ENCODE results near the gene GLIPR2.
A peak's percentile ranks its signal among the peaks of the same experiment; 100 is the strongest.

GLIPR2 gene

GRCh38 chr9:36166168-36166927 lies 29.8 kb downstream of the GLIPR2 start:
- POLR2A ChIA-PET: interaction anchor here (0.7 to 1.6 kb wide), 7 partner anchors 23 to 756 kb away, joined by 3 to 7 read pairs (median 3); partner anchors contain the start of genes CLTA and GLIPR2
- peak overlapping the region; percentile 21; the same call in 1 of the 2 replicates for H3K4me3 ChIP-seq (ENCODE audit: low read depth, low read length)
- TF ChIP-seq ZNF530 (tag by site-specific recombination; IDR thresholded peaks at IDR 0.05; ENCODE audit: low read depth): no peak
- no peak for TF ChIP-seq ZSCAN16 (tag by site-specific recombination; IDR thresholded peaks at IDR 0.05)
- TF ChIP-seq ZBTB1 (tag by site-specific recombination; IDR thresholded peaks at IDR 0.05): no peak
- TF ChIP-seq EGR2 (tag by site-specific recombination; IDR thresholded peaks at IDR 0.05; ENCODE audit: low read depth): peak; percentile 19; the same call in 1 of the 2 replicates
- no peak for TF ChIP-seq ZNF146 (tag by site-specific recombination; IDR thresholded peaks at IDR 0.05)
- no peak for TF ChIP-seq HIC1 (tag by site-specific recombination; IDR thresholded peaks at IDR 0.05)
- no peak for TF ChIP-seq ZNF280C (tag by site-specific recombination; IDR thresholded peaks at IDR 0.05)
- no peak for TF ChIP-seq ZNF629 (tag by site-specific recombination; IDR thresholded peaks at IDR 0.05)
- no peak for TF ChIP-seq ZNF624 (tag by site-specific recombination; IDR thresholded peaks at IDR 0.05)
- TF ChIP-seq ZNF664 (tag by site-specific recombination; IDR thresholded peaks at IDR 0.05): no peak
- TF ChIP-seq ZNF677 (tag by site-specific recombination; IDR thresholded peaks at IDR 0.05): no peak
- TF ChIP-seq ZSCAN23 (tag by site-specific recombination; IDR thresholded peaks at IDR 0.05): no peak
- TF ChIP-seq, protein P1, sequence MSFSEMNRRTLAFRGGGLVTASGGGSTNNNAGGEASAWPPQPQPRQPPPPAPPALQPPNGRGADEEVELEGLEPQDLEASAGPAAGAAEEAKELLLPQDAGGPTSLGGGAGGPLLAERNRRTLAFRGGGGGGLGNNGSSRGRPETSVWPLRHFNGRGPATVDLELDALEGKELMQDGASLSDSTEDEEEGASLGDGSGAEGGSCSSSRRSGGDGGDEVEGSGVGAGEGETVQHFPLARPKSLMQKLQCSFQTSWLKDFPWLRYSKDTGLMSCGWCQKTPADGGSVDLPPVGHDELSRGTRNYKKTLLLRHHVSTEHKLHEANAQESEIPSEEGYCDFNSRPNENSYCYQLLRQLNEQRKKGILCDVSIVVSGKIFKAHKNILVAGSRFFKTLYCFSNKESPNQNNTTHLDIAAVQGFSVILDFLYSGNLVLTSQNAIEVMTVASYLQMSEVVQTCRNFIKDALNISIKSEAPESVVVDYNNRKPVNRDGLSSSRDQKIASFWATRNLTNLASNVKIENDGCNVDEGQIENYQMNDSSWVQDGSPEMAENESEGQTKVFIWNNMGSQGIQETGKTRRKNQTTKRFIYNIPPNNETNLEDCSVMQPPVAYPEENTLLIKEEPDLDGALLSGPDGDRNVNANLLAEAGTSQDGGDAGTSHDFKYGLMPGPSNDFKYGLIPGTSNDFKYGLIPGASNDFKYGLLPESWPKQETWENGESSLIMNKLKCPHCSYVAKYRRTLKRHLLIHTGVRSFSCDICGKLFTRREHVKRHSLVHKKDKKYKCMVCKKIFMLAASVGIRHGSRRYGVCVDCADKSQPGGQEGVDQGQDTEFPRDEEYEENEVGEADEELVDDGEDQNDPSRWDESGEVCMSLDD (tag by site-specific recombination; IDR thresholded peaks at IDR 0.05): peak; percentile 77
- TF ChIP-seq FEZF1 (tag by site-specific recombination; IDR thresholded peaks at IDR 0.05): no peak
- no peak for TF ChIP-seq ZBTB48 (tag by site-specific recombination; IDR thresholded peaks at IDR 0.05)
- TF ChIP-seq ZNF600 (tag by site-specific recombination; IDR thresholded peaks at IDR 0.05): no peak
- no peak for TF ChIP-seq IKZF3 (tag by site-specific recombination; IDR thresholded peaks at IDR 0.05)
- TF ChIP-seq ZNF391 (tag by site-specific recombination; IDR thresholded peaks at IDR 0.05; ENCODE audit: borderline replicate concordance, low read depth): no peak
- no peak for TF ChIP-seq ZNF660 (tag by site-specific recombination; IDR thresholded peaks at IDR 0.05)
- TF ChIP-seq ZNF112 (tag by site-specific recombination; IDR thresholded peaks at IDR 0.05): no peak
- no peak for TF ChIP-seq SCRT1 (tag by site-specific recombination; IDR thresholded peaks at IDR 0.05; ENCODE audit: borderline replicate concordance)
- no peak for TF ChIP-seq ZNF560 (tag by site-specific recombination; IDR thresholded peaks at IDR 0.05; ENCODE audit: borderline replicate concordance)
- TF ChIP-seq ZNF133 (tag by site-specific recombination; IDR thresholded peaks at IDR 0.05): no peak
- no peak for TF ChIP-seq ZNF132 (tag by site-specific recombination; IDR thresholded peaks at IDR 0.05; ENCODE audit: borderline replicate concordance)
- TF ChIP-seq KLF17 (tag by site-specific recombination; IDR thresholded peaks at IDR 0.05): 0 out of 2 replicates have a peak, but pooled peaks have one; percentile 47
- no peak for TF ChIP-seq MEIS1 (CRISPR knock-in tag; IDR thresholded peaks at IDR 0.05; ENCODE audit: borderline replicate concordance)
- no peak for TF ChIP-seq ZNF311 (tag by site-specific recombination; IDR thresholded peaks at IDR 0.05; ENCODE audit: borderline replicate concordance)
- no peak for TF ChIP-seq ZNF223 (tag by site-specific recombination; IDR thresholded peaks at IDR 0.05)
- TF ChIP-seq ZNF175 (tag by site-specific recombination; IDR thresholded peaks at IDR 0.05): no peak

More at GRCh38 chr9:36166168-36166927, 29.8 kb downstream of the GLIPR2 start:
- CTCF ChIA-PET: interaction anchor here (0.6 to 8.2 kb wide), 33 partner anchors 10 to 1245 kb away, joined by 3 to 172 read pairs (median 5); partner anchors contain the start of genes CLTA and GLIPR2
- H3K4me1 ChIP-seq (ENCODE audit: control insufficient read depth, insufficient read depth, low read length): peaks cover 4% of the 10 kb centered on the region; the same call in 1 of the 2 replicates
- no peak overlapping the region for H3K27ac ChIP-seq (ENCODE audit: extremely low read depth, low read depth, low read length)
- no peaks in the 10 kb centered on the region for H3K36me3 ChIP-seq (ENCODE audit: control insufficient read depth in 2 of 2, insufficient read depth in 1 of 2, low read length in 2 of 2)
- no peaks in the 10 kb centered on the region for H3K9me3 ChIP-seq (ENCODE audit: control insufficient read depth, insufficient read depth, low read depth, low read length)

All from HEK293 (cell line).